22Rv1 (cell line): Measurements from ENCODE around the gene UPB1.

Source experiments
- CTCF ChIP-seq: fragments of 450-650 bp; IDR thresholded peaks from 2 replicates; pipeline ENCODE4 v1.5.1; 2017; ENCODE audit warnings: mild to moderate bottlenecking
- ZFX ChIP-seq: fragments of 450-650 bp; IDR thresholded peaks from 2 replicates; pipeline ENCODE4 v1.6.1; 2017; ENCODE audit warnings: antibody characterized with exemption, borderline replicate concordance

GRCh38 chr22:24482575-24482974 lies 12.6 kb upstream of the UPB1 start:
- TF ChIP-seq CTCF (no peak), ZFX (no peak)
